Caco-2 (cell line): ENCODE measurements around the gene PFDN4. TPM values are rescaled to one million over a fixed set of nuclear protein-coding genes. Genes with fewer than 3 reads are reported as not detected.

Experiments used
- BruUV-seq: library from RNA; stranded (reverse); fragments of 400-500 nt; replicated peaks from 2 replicates; lab custom pipeline; 2021; lab: Mats Ljungman, UMichigan
- CTCF ChIA-PET: fragments of 300-600 bp; sonication (Branson Sonifier 250); formaldehyde crosslinking; loops from one replicate; lab custom pipeline; 2022; ENCODE audit warnings: antibody characterized with exemption; lab: Charles Lee
- POLR2A ChIA-PET: fragments of 300-600 bp; sonication (Branson Sonifier 250); formaldehyde crosslinking; loops from one replicate; lab custom pipeline; 2022; ENCODE audit warnings: antibody characterized with exemption; lab: Charles Lee
- DNase-seq, 2 experiments: peaks; one replicate each; pipeline versions ENCODE4 v3.0.0 to v3.0.0-alpha.2; 2020 to 2022
- H3K27me3 ChIP-seq: replicated peaks from 2 replicates; pipeline ENCODE4 v1.6.0; 2011; ENCODE audit warnings: low read length; ENCODE audit not compliant: control insufficient read depth, insufficient read depth
- H3K36me3 ChIP-seq: 2 replicates; pipeline ENCODE4 v1.5.1; 2011; ENCODE audit warnings: low read length; ENCODE audit not compliant: control insufficient read depth, insufficient read depth
- H3K4me1 ChIP-seq: fragments of 250-450 bp; sonication (Bioruptor Pico); 2 replicates; pipeline ENCODE4 v1.5.1; 2020; ENCODE audit warnings: mild to moderate bottlenecking
- H3K4me3 ChIP-seq: 2 replicates; pipeline ENCODE4 v1.5.1; 2011; ENCODE audit warnings: low read depth, mild to moderate bottlenecking, control low read depth, low read length
- H3K9me3 ChIP-seq: fragments of 250-450 bp; sonication (Bioruptor Pico); 2 replicates; pipeline ENCODE4 v1.5.1; 2020; ENCODE audit warnings: mild to moderate bottlenecking, moderate library complexity
- H3K27ac Mint-ChIP-seq: one replicate; pipeline ENCODE4 v1.8.0; 2022; ENCODE audit warnings: mixed read lengths; ENCODE audit not compliant: unreplicated experiment
- H3K27me3 Mint-ChIP-seq: one replicate; pipeline ENCODE4 v1.8.0; 2022; ENCODE audit warnings: mixed read lengths; ENCODE audit not compliant: insufficient read depth, unreplicated experiment
- H3K36me3 Mint-ChIP-seq: one replicate; pipeline ENCODE4 v1.8.0; 2022; ENCODE audit warnings: mild to moderate bottlenecking, mixed read lengths; ENCODE audit not compliant: insufficient read depth, unreplicated experiment
- H3K4me1 Mint-ChIP-seq: one replicate; pipeline ENCODE4 v1.8.0; 2022; ENCODE audit warnings: low read depth, mixed read lengths; ENCODE audit not compliant: unreplicated experiment
- H3K4me3 Mint-ChIP-seq: one replicate; pipeline ENCODE4 v1.8.0; 2022; ENCODE audit warnings: mild to moderate bottlenecking, moderate library complexity, mixed read lengths; ENCODE audit not compliant: unreplicated experiment
- H3K9me3 Mint-ChIP-seq: one replicate; pipeline ENCODE4 v1.8.0; 2022; ENCODE audit warnings: mixed read lengths; ENCODE audit not compliant: unreplicated experiment
- CTCF ChIP-seq, 2 experiments: fragments of 200-600 bp in 1 of 2; IDR thresholded peaks; 1 replicate in 1 of 2; 2 replicates in 1 of 2; pipeline versions ENCODE4 v1.5.1 to v1.8.0; 2011 to 2022; ENCODE audit warnings: antibody characterized with exemption in 1 of 2, control low read depth in 1 of 2, inconsistent platforms in 1 of 2, low read depth in 1 of 2, low read length in 1 of 2, mild to moderate bottlenecking in 1 of 2, moderate library complexity in 1 of 2; ENCODE audit not compliant: insufficient read depth in 1 of 2, severe bottlenecking in 1 of 2, unreplicated experiment in 1 of 2
- intact Hi-C: fragments of 100-400 bp; cut with micrococcal nuclease; formaldehyde crosslinking; loops from one replicate; pipeline ENCODE4 v1.10.0; 2022; ENCODE audit not compliant: unreplicated experiment
- total RNA-seq: library from RNA; stranded (reverse); gene quantifications from 2 replicates; pipeline ENCODE4 v1.2.3, GENCODE V29; 2022

The PFDN4 gene
- total RNA-seq, 1 experiment from 2014 or later = 86.7 TPM

- no peaks in the 10 kb centered on the region for H3K36me3 ChIP-seq
- no peak overlapping the region for H3K4me3 Mint-ChIP-seq
- CTCF ChIA-PET = no interaction called here
These were observed 46.1 kb upstream of the PFDN4 start for GRCh38 chr20:54161821-54162149.

GRCh38 chr20:54162378-54163009 is 45.4 kb upstream of the PFDN4 start:
- BruUV-seq = no TSS peak
- no peaks in the 10 kb centered on the region for H3K36me3 ChIP-seq
- H3K27me3 ChIP-seq = no peaks in the 10 kb centered on the region
- no peak for TF ChIP-seq CTCF (IDR thresholded peaks at IDR 0.05; ENCODE audit: insufficient read depth in 1 of 2, low read depth in 1 of 2, low read length in 1 of 2, severe bottlenecking in 1 of 2, unreplicated experiment in 1 of 2)
- DNase-seq = no peak
- Mint-ChIP-seq H3K27me3 (peaks cover 7% of the 10 kb centered on the region), H3K4me3 (no peak overlapping the region), H3K27ac (no peak overlapping the region), H3K36me3 (no peaks in the 10 kb centered on the region), H3K4me1 (no peaks in the 10 kb centered on the region), H3K9me3 (no peaks in the 10 kb centered on the region)
- ChIA-PET POLR2A (no interaction called here), CTCF (no interaction called here)
- intact Hi-C loops = no loop called here
- H3K4me1 ChIP-seq = no peaks in the 10 kb centered on the region
- H3K9me3 ChIP-seq = no peaks in the 10 kb centered on the region
- no peak overlapping the region for H3K4me3 ChIP-seq

More at GRCh38 chr20:54161821-54162149, 46.1 kb upstream of the PFDN4 start:
- Mint-ChIP-seq H3K36me3 (no peaks in the 10 kb centered on the region), H3K9me3 (no peaks in the 10 kb centered on the region), H3K4me1 (no peaks in the 10 kb centered on the region), H3K27me3 (peaks cover 7% of the 10 kb centered on the region), H3K27ac (no peak overlapping the region)
- DNase-seq = no peak
- POLR2A ChIA-PET = no interaction called here
- no TSS peak for BruUV-seq
- H3K4me3 ChIP-seq = no peak overlapping the region
- no peaks in the 10 kb centered on the region for H3K27me3 ChIP-seq
- no peak for TF ChIP-seq CTCF (IDR thresholded peaks at IDR 0.05; ENCODE audit: insufficient read depth in 1 of 2, low read depth in 1 of 2, low read length in 1 of 2, severe bottlenecking in 1 of 2, unreplicated experiment in 1 of 2)
- intact Hi-C loops = no loop called here
- H3K4me1 ChIP-seq = no peaks in the 10 kb centered on the region
- no peaks in the 10 kb centered on the region for H3K9me3 ChIP-seq

- no peaks in the 10 kb centered on the region for H3K36me3 Mint-ChIP-seq
- no peaks in the 10 kb centered on the region for H3K36me3 ChIP-seq
- H3K4me3 ChIP-seq = no peak overlapping the region
- ChIA-PET POLR2A (no interaction called here), CTCF (no interaction called here)
- H3K9me3 ChIP-seq = no peaks in the 10 kb centered on the region
- no peaks in the 10 kb centered on the region for H3K9me3 Mint-ChIP-seq
- intact Hi-C loops = no loop called here
- no peak overlapping the region for H3K4me3 Mint-ChIP-seq
- H3K27me3 Mint-ChIP-seq = peaks cover 12% of the 10 kb centered on the region
- H3K4me1 Mint-ChIP-seq = no peaks in the 10 kb centered on the region
- H3K4me1 ChIP-seq = no peaks in the 10 kb centered on the region
- DNase-seq = no peak
- no peak for TF ChIP-seq CTCF (IDR thresholded peaks at IDR 0.05; ENCODE audit: insufficient read depth in 1 of 2, low read depth in 1 of 2, low read length in 1 of 2, severe bottlenecking in 1 of 2, unreplicated experiment in 1 of 2)
- peaks cover 2% of the 10 kb centered on the region; the same call in 1 of the 2 replicates for H3K27me3 ChIP-seq
- no peak overlapping the region for H3K27ac Mint-ChIP-seq
- no TSS peak for BruUV-seq
These were observed 44.5 kb upstream of the PFDN4 start for GRCh38 chr20:54163402-54163801.
